ENCODE data around the gene NAALADL2. TPM values are rescaled to one million over a fixed set of nuclear protein-coding genes. Genes with fewer than 3 reads are reported as not detected.
A peak's percentile ranks its signal among the peaks of the same experiment; 100 is the strongest.
"Not testable (repeated sequence)": the region's sequence is repeated elsewhere in the genome, so short reads cannot be mapped to it uniquely, and the experiment has no call there.

NAALADL2 gene
- total RNA-seq, 1 experiment from 2014 or later, result 1.5 TPM

DNA sequence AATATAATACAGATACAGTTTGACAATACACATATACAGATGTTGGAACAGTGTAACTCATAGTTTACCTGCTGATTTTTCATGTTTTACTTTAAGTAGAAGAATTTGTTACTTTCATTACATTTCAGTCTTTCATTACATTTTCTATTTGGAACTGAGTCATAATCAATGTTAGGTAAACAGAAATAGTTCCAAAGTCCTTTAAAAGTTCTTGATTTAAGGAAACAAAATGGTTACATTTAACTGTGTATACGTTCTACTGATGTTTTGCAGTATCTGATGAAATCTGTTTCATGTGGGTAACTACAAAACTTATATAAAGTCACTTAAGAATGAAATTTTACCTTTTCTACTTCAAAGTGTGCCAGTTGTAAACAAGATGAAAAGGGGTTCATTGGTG is 721.2 kb downstream of the NAALADL2 start:
- no peak for DNase-seq (ENCODE audit: low spot score)

DNA sequence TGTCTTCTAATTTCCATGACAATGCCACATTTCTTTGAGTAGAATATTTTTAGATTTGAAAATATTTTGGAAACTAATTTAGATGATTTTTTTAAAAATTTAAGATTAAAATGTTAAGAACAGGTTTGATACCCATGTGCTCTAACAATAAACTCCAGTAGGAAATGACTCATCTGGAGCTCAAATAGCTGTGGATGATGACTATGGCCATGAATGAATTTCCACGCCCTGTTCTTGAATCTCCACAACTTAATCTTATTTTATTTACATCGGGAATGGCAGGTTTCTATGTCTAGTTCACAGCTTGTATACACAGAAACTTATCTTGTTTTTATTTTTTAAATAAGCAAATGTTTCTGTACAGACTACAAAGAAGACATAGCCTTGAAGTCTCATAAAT is 726.8 kb downstream of the NAALADL2 start:
- peak; percentile 81 for DNase-seq (ENCODE audit: low spot score)

DNA sequence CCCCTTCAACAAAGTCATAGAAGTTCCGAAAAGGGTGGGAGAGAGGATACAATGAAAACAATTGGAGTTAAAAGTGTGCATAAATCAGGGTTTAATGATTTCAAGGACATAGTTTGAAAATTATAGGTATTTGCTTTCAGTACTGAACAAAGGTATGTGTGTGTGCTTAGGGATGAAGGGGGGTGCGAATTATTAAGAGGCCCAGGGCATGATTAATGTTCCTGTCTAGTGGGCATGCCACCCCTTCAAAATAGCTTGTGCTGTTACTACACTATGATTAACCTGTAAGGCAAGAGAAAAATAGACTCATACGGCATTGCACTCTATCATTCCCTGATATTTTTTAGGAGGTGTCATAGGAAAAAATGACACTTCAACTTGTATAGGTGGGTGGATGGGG is 731.6 kb downstream of the NAALADL2 start:
- no peak for DNase-seq (ENCODE audit: low spot score)

GRCh38 chr3:175591375-175591774 is 732.2 kb downstream of the NAALADL2 start:
- no peak for DNase-seq (ENCODE audit: low spot score)

DNA sequence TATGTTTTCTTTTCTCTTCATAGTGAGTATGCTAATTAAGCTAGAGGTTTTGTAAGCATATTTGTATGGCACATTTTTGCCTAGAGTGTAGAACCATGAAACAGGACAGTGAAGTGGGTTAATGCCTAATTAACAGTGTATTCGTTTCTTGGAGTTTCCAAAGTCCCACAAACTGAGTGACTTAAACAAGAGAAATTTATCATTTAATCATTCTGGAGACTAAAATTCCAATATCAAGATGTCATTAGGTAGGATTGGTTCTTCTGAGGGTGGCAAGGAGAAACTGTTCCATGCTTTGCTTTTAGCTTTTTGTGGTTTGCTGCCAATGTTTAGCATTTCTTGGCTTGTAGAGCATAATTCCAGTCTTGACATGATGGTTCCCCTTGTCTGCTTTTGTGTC is 734.2 kb downstream of the NAALADL2 start:
- DNase-seq (ENCODE audit: low spot score), result no peak

- DNase-seq (ENCODE audit: low spot score), result no peak
Observed at GRCh38 chr3:175598740-175599139, 739.6 kb downstream of the NAALADL2 start.

DNA sequence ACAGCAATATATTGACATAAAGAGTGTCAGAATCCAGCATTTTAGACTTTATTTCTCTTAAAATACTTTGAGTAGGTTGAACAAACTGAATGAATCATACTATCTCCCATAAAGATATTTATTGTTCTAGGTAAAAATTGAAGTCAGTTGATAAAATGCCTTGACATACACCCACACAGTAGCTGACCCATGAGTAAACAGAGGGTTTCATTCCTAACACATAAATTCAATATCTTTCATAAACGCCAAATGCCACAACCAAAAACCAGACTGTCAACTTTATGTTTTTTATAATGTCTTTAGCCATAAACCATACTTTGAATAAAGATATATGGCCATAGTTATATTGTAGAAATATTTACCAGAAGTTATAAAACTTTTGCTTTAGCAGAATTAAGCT is 742.4 kb downstream of the NAALADL2 start:
- DNase-seq (ENCODE audit: low spot score), result no peak

GRCh38 chr3:175605851-175606250 is 746.7 kb downstream of the NAALADL2 start:
- DNase-seq (ENCODE audit: low spot score), result no peak

- no peak for DNase-seq (ENCODE audit: low spot score)
Observed at GRCh38 chr3:175606650-175607318, 747.6 kb downstream of the NAALADL2 start.

DNA sequence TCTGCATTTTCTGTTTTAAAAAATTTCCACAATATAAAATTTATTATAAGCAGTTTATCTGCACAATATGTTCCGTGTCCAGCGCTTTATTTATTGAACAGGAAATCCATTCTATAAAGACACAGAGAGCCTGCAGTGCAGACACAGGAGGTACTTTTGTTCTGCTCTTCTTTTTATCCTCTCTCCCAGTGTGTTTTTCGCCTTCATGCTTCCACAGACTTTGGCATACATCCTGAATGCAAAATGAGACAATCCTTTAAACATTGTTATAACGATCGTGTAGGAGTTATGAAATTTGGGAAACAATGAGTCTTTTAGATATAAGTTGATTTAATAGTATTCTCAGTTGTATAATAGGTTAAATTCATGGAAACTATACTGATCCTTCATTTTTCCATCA is 749.2 kb downstream of the NAALADL2 start:
- DNase-seq (ENCODE audit: low spot score), result no peak

DNA sequence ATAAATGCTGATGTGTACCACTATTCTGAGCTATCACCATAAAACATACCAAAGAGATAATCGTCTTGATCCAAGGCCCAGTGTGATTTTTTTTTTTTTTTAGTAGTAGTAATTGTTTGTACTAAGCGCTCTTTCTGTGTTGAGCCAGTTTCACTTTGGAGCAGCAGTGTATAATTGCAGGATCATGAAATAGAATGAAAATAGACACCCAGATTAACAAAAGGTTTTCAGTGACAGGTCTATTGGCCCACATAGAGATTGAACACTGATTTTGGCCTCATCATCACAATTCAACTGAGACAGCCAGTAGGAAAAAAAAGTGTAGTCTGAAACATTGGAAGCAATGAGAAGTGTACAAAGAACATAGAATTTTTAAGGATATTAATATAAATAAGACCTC is 749.8 kb downstream of the NAALADL2 start:
- no peak for DNase-seq (ENCODE audit: low spot score)

- DNase-seq (ENCODE audit: low spot score), result no peak
Observed at GRCh38 chr3:175612487-175613196, 753.5 kb downstream of the NAALADL2 start.

GRCh38 chr3:175614107-175614506 is 755.0 kb downstream of the NAALADL2 start:
- DNase-seq (ENCODE audit: low spot score), result not testable (repeated sequence)

DNA sequence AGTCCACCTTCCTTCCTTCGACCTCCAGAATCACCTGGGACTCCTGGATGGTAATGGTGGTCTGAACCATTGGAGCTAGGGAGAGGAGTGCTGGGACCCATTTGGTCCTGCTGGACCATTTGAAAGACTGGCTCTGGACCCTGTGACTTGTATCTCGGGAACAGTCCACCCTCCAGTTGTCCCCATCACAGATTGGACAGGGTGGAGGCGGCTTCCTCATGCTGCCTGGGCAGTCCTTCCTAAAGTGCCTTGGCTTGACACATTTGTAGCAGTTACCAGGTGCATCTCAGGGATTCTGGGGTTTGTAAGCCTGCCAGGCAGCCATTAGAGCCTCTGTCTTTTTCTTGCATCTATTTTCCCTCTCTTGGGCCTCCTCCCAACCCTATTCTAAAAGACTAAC is 758.1 kb downstream of the NAALADL2 start:
- no peak for DNase-seq (ENCODE audit: low spot score)

DNA sequence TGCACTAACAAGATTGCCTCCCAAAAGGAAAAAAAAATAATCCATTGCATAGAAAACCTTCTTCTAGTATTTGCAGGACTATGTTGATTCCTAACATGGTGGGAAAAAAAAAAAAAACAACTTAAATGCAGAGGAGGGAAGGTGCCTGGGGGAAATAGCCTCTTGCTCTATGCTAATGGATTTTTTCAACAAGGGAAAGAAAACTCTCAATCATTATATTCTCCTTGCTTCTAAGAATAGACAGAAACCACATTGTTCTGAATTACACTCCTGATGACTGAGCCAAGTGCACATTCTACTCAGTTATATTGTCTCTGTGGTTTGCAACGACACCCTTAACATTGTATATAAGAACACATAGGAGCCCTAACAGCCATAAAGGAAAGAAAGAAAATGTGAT is 760.2 kb downstream of the NAALADL2 start:
- DNase-seq (ENCODE audit: low spot score), result no peak

GRCh38 chr3:175620093-175620492 is 761.0 kb downstream of the NAALADL2 start:
- DNase-seq (ENCODE audit: low spot score), result no peak

DNA sequence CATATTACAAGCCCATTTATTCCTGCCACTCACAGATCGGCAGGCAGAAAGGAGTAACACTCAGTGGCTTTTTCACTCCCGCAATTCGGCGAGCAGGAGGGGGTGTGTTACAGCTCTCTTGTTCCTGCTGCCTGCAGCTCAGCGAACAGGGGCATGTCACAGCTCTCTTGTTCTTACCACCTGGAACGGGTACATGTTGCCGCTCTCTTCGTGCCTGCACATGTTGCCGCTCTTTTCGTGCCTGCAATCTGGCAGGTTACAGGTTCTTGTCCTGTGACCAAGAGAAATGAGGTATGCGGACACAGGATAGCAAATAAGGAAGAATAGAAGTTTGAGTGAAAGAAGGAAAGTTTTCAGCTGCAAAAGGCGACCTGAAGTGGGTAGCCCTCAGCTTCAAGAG is 761.4 kb downstream of the NAALADL2 start:
- no peak for DNase-seq (ENCODE audit: low spot score)

DNA sequence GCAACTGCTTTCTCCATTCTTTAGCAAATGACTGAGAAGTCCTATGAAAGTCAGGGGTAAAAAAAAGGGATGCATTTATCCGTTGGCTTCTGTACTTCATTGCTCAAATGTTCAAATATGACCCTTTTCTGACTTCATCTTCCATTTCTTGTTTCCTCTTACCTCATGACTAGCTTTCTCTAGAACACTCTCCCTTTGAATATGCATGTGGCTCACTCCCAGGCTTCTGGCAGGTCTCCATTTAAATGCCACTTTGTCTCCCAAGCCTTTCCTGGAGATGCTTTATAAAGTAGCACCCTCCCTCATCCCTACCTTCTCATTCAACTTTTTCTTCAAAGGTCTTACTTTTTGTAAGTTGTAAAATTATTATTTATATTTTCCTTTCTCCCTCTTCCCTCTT is 781.8 kb downstream of the NAALADL2 start:
- DNase-seq (ENCODE audit: low spot score), result no peak

GRCh38 chr3:175646865-175647264 is 787.7 kb downstream of the NAALADL2 start:
- DNase-seq (ENCODE audit: low spot score), result no peak

- no peak for DNase-seq (ENCODE audit: low spot score)
Observed at GRCh38 chr3:175648899-175649298, 789.8 kb downstream of the NAALADL2 start.

DNA sequence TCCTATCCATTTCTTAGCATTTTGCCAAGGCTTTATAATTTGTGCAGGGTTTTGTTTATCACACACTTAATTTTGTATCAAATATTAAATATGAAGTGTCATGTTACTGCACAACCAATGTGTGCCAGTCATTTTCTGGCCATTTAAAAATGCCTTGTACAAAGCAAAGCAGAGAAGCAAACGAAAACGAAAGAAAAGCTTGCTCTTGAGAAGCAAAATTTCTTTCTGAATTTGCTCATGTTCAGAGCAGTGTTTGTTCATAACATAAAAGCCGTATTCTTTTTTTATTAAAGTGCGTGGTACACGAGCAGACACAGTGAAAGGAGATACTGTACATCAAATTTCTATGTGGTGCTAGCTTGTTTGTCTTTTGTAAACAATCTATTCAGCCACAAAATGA is 792.6 kb downstream of the NAALADL2 start:
- no peak for DNase-seq (ENCODE audit: low spot score)

DNA sequence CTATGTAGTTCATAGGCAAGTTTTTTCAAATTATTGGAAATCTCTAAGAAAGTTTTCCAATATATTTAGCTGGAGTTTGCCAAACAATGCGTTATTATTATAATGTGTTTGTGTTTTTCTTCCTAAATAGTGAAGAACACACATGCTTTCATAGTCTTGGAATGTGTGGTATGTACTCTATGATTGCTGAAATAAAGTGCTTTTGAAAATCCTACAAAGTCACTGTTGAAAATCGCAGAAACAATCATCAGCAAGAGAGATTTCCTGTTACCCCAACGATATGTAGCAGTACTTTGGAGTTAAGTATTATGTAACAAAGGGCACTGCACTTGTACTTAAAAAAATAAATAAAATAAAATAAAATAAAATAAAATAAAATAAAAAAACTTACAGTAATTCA is 796.2 kb downstream of the NAALADL2 start:
- DNase-seq (ENCODE audit: low spot score), result no peak

- no peak for DNase-seq (ENCODE audit: low spot score)
Observed at GRCh38 chr3:175656461-175656860, 797.3 kb downstream of the NAALADL2 start.
